HEK293 (cell line): ENCODE measurements around the gene YAE1.

ENCODE experiments used
- CTCF ChIA-PET: fragments of 350-600 bp; formaldehyde crosslinking; extraction: SDS; loops from one replicate; lab custom pipeline; 2021; ENCODE audit warnings: antibody characterized with exemption; lab: Yijun Ruan, JAX
- POLR2A ChIA-PET: fragments of 300-600 bp; formaldehyde crosslinking; extraction: SDS; loops from one replicate; lab custom pipeline; 2020; ENCODE audit warnings: antibody characterized with exemption, inconsistent platforms; lab: Yijun Ruan, JAX
- H3K27ac ChIP-seq: fragments of 200-500 bp; sonication (Bioruptor generic); 2 replicates; pipeline ENCODE4 v1.5.1; 2014; ENCODE audit warnings: low read depth, low read length, control low read depth, inconsistent platforms; ENCODE audit errors: extremely low read depth
- H3K36me3 ChIP-seq, 2 experiments: fragments of 200-500 bp in 1 of 2; sonication (Bioruptor generic) in 1 of 2; 1 replicate in 1 of 2; 2 replicates in 1 of 2; pipeline ENCODE4 v1.5.1; 2014 to 2017; ENCODE audit warnings: inconsistent platforms in 2 of 2, low read length in 2 of 2; ENCODE audit not compliant: control insufficient read depth in 2 of 2, insufficient read depth in 1 of 2
- H3K4me1 ChIP-seq: fragments of 200-500 bp; sonication (Bioruptor generic); 2 replicates; pipeline ENCODE4 v1.5.1; 2014; ENCODE audit warnings: mild to moderate bottlenecking, low read length, inconsistent platforms; ENCODE audit not compliant: control insufficient read depth, insufficient read depth
- H3K4me3 ChIP-seq: 2 replicates; pipeline ENCODE4 v1.5.1; 2011; ENCODE audit warnings: low read depth, mild to moderate bottlenecking, control low read depth, low read length, moderate library complexity
- H3K9me3 ChIP-seq: fragments of 200-500 bp; sonication (Bioruptor generic); 2 replicates; pipeline ENCODE4 v1.5.1; 2014; ENCODE audit warnings: low read depth, low read length, inconsistent platforms; ENCODE audit not compliant: control insufficient read depth, insufficient read depth
- HIC1 ChIP-seq: fragments of 450-650 bp; formaldehyde crosslinking; IDR thresholded peaks from 2 replicates; pipeline ENCODE4 v1.5.1; 2016; ENCODE audit warnings: missing biosample characterization, missing genetic modification characterization
- HOXC10 ChIP-seq: sonication (generic); formaldehyde crosslinking; IDR thresholded peaks from 2 replicates; pipeline ENCODE4 v1.8.1; 2023; ENCODE audit warnings: mild to moderate bottlenecking, missing genetic modification reagents
- INSM2 ChIP-seq: fragments of 450-650 bp; formaldehyde crosslinking; IDR thresholded peaks from 2 replicates; pipeline ENCODE4 v1.5.1; 2016; ENCODE audit warnings: missing biosample characterization, missing genetic modification characterization
- KLF17 ChIP-seq: fragments of 450-650 bp; formaldehyde crosslinking; IDR thresholded peaks from 2 replicates; pipeline ENCODE4 v1.5.1; 2016; ENCODE audit warnings: missing biosample characterization, missing genetic modification characterization
- WT1 ChIP-seq: fragments of 450-650 bp; formaldehyde crosslinking; IDR thresholded peaks from 2 replicates; pipeline ENCODE4 v1.5.1; 2016; ENCODE audit warnings: missing biosample characterization, missing genetic modification characterization
- ZBTB1 ChIP-seq: fragments of 450-650 bp; formaldehyde crosslinking; IDR thresholded peaks from 2 replicates; pipeline ENCODE4 v1.5.1; 2016; ENCODE audit warnings: missing biosample characterization, missing genetic modification characterization
- ZBTB20 ChIP-seq: fragments of 450-650 bp; formaldehyde crosslinking; IDR thresholded peaks from 2 replicates; pipeline ENCODE4 v1.5.1; 2016; ENCODE audit warnings: missing biosample characterization, missing genetic modification characterization
- ZFP41 ChIP-seq: fragments of 450-650 bp; formaldehyde crosslinking; IDR thresholded peaks from 2 replicates; pipeline ENCODE4 v1.5.1; 2016; ENCODE audit warnings: missing biosample characterization, missing genetic modification characterization, borderline replicate concordance
- ZNF324 ChIP-seq: fragments of 450-650 bp; formaldehyde crosslinking; IDR thresholded peaks from 2 replicates; pipeline ENCODE4 v1.5.1; 2016; ENCODE audit warnings: missing biosample characterization, missing genetic modification characterization
- ZNF354C ChIP-seq: fragments of 450-650 bp; formaldehyde crosslinking; IDR thresholded peaks from 2 replicates; pipeline ENCODE4 v1.5.1; 2016; ENCODE audit warnings: missing biosample characterization, missing genetic modification characterization, low read depth, borderline replicate concordance
- ZNF518A ChIP-seq: fragments of 450-650 bp; formaldehyde crosslinking; conservative IDR thresholded peaks from 2 replicates; pipeline ENCODE4 v1.5.1; 2016; ENCODE audit warnings: low read depth, missing biosample characterization, missing genetic modification characterization
- ZNF624 ChIP-seq: fragments of 450-650 bp; formaldehyde crosslinking; IDR thresholded peaks from 2 replicates; pipeline ENCODE4 v1.5.1; 2017; ENCODE audit warnings: missing biosample characterization, missing genetic modification characterization
- ZNF76 ChIP-seq: fragments of 450-650 bp; formaldehyde crosslinking; IDR thresholded peaks from 2 replicates; pipeline ENCODE4; 2016; ENCODE audit warnings: low read depth, missing biosample characterization, missing genetic modification characterization, borderline replicate concordance
- ZNF792 ChIP-seq: fragments of 450-650 bp; formaldehyde crosslinking; IDR thresholded peaks from 2 replicates; pipeline ENCODE4 v1.5.1; 2016; ENCODE audit warnings: missing biosample characterization, missing genetic modification characterization
- TF ChIP-seq, protein P1 (sequence below): fragments of 450-650 bp; formaldehyde crosslinking; IDR thresholded peaks from 2 replicates; pipeline ENCODE4 v1.5.1; 2016; ENCODE audit warnings: missing biosample characterization, missing genetic modification characterization
- TF ChIP-seq, protein P2 (sequence below): fragments of 450-650 bp; formaldehyde crosslinking; IDR thresholded peaks from 2 replicates; pipeline ENCODE4 v1.5.1; 2016; ENCODE audit warnings: missing biosample characterization, missing genetic modification characterization, borderline replicate concordance

YAE1 gene

GRCh38 chr7:39606352-39606751 lies 40.1 kb downstream of the YAE1 start (continued):
- TF ChIP-seq, protein P1, sequence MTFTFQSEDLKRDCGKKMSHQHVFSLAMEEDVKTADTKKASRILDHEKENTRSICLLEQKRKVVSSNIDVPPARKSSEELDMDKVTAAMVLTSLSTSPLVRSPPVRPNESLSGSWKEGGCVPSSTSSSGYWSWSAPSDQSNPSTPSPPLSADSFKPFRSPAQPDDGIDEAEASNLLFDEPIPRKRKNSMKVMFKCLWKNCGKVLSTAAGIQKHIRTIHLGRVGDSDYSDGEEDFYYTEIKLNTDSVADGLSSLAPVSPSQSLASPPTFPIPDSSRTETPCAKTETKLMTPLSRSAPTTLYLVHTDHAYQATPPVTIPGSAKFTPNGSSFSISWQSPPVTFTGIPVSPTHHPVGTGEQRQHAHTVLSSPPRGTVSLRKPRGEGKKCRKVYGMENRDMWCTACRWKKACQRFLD (tag by site-specific recombination), result no peak
- no peak for TF ChIP-seq HOXC10
- TF ChIP-seq, protein P2, sequence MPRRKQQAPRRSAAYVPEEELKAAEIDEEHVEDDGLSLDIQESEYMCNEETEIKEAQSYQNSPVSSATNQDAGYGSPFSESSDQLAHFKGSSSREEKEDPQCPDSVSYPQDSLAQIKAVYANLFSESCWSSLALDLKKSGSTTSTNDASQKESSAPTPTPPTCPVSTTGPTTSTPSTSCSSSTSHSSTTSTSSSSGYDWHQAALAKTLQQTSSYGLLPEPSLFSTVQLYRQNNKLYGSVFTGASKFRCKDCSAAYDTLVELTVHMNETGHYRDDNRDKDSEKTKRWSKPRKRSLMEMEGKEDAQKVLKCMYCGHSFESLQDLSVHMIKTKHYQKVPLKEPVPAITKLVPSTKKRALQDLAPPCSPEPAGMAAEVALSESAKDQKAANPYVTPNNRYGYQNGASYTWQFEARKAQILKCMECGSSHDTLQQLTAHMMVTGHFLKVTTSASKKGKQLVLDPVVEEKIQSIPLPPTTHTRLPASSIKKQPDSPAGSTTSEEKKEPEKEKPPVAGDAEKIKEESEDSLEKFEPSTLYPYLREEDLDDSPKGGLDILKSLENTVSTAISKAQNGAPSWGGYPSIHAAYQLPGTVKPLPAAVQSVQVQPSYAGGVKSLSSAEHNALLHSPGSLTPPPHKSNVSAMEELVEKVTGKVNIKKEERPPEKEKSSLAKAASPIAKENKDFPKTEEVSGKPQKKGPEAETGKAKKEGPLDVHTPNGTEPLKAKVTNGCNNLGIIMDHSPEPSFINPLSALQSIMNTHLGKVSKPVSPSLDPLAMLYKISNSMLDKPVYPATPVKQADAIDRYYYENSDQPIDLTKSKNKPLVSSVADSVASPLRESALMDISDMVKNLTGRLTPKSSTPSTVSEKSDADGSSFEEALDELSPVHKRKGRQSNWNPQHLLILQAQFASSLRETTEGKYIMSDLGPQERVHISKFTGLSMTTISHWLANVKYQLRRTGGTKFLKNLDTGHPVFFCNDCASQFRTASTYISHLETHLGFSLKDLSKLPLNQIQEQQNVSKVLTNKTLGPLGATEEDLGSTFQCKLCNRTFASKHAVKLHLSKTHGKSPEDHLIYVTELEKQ (tag by site-specific recombination), result no peak

- POLR2A ChIA-PET, result no interaction called here
- H3K36me3 ChIP-seq, result no peaks in the 10 kb centered on the region
Observed at GRCh38 chr7:39606941-39607340, 40.7 kb downstream of the YAE1 start.

More at GRCh38 chr7:39606941-39607340, 40.7 kb downstream of the YAE1 start:
- CTCF ChIA-PET, result interaction anchor here (1.3 to 2.4 kb wide), 2 partner anchors 26 to 101 kb away, joined by 3 to 9 read pairs; no protein-coding TSS in a partner anchor
- H3K9me3 ChIP-seq, result no peaks in the 10 kb centered on the region
- no peak overlapping the region for H3K27ac ChIP-seq
- no peak overlapping the region for H3K4me3 ChIP-seq
- H3K4me1 ChIP-seq, result no peaks in the 10 kb centered on the region
- TF ChIP-seq ZNF518A (tag by site-specific recombination) (no peak), ZBTB20 (tag by site-specific recombination) (no peak), ZBTB1 (tag by site-specific recombination) (no peak), ZNF624 (tag by site-specific recombination) (no peak), HIC1 (tag by site-specific recombination) (no peak), ZNF354C (tag by site-specific recombination) (no peak), WT1 (tag by site-specific recombination) (no peak), KLF17 (tag by site-specific recombination) (no peak), ZFP41 (tag by site-specific recombination) (no peak), ZNF76 (tag by site-specific recombination) (no peak), ZNF792 (tag by site-specific recombination) (no peak), INSM2 (no peak), ZNF324 (tag by site-specific recombination) (no peak)
